Trophoblast cell (in vitro differentiated cells and primary cell): ENCODE results near the gene INPP5D.

Experiments used
- DNase-seq, 2 donors: peaks; one replicate each; pipeline ENCODE4 v3.0.0-alpha.2; 2016
- H2AFZ ChIP-seq: 2 replicates; pipeline ENCODE4 v1.6.1; 2013; ENCODE audit warnings: low read length, moderate library complexity, mild to moderate bottlenecking; ENCODE audit not compliant: insufficient read depth, poor library complexity
- H2AK5ac ChIP-seq: 2 replicates; pipeline ENCODE4 v1.6.1; 2013; ENCODE audit warnings: mild to moderate bottlenecking, low read length
- H2BK120ac ChIP-seq: 2 replicates; pipeline ENCODE4 v1.6.1; 2013; ENCODE audit warnings: low read length, mild to moderate bottlenecking, moderate library complexity; ENCODE audit not compliant: insufficient read depth, poor library complexity
- H2BK12ac ChIP-seq: 2 replicates; pipeline ENCODE4 v1.6.1; 2013; ENCODE audit warnings: mild to moderate bottlenecking, low read length, moderate library complexity
- H2BK5ac ChIP-seq: 2 replicates; pipeline ENCODE4 v1.6.1; 2013; ENCODE audit warnings: low read length, low read depth, moderate library complexity, mild to moderate bottlenecking; ENCODE audit not compliant: poor library complexity
- H3K14ac ChIP-seq: 2 replicates; pipeline ENCODE4 v1.6.1; 2013; ENCODE audit warnings: mild to moderate bottlenecking, low read length
- H3K18ac ChIP-seq: 2 replicates; pipeline ENCODE4 v1.6.1; 2013; ENCODE audit warnings: mild to moderate bottlenecking, low read length
- H3K23ac ChIP-seq: 2 replicates; pipeline ENCODE4 v1.6.1; 2013; ENCODE audit warnings: low read length
- H3K27ac ChIP-seq: 2 replicates; pipeline ENCODE4 v1.5.1; 2013; ENCODE audit warnings: low read depth, mild to moderate bottlenecking, inconsistent platforms, low read length, moderate library complexity
- H3K27me3 ChIP-seq: 2 replicates; pipeline ENCODE4 v1.6.1; 2013; ENCODE audit warnings: inconsistent platforms, mild to moderate bottlenecking, low read length, moderate library complexity; ENCODE audit not compliant: insufficient read depth
- H3K36me3 ChIP-seq, 2 experiments: 1 replicate in 1 of 2; 2 replicates in 1 of 2; pipeline ENCODE4 v1.6.1; 2013; ENCODE audit warnings: low read length in 2 of 2, mild to moderate bottlenecking in 2 of 2, moderate library complexity in 1 of 2; ENCODE audit not compliant: insufficient read depth in 2 of 2, control insufficient read depth in 1 of 2
- H3K4ac ChIP-seq: 2 replicates; pipeline ENCODE4 v1.6.1; 2013; ENCODE audit warnings: low read depth, mild to moderate bottlenecking, low read length, moderate library complexity
- H3K4me1 ChIP-seq, 2 experiments: 1 replicate in 1 of 2; 2 replicates in 1 of 2; pipeline ENCODE4 v1.6.1; 2013; ENCODE audit warnings: low read length in 2 of 2, mild to moderate bottlenecking in 2 of 2, moderate library complexity in 1 of 2; ENCODE audit not compliant: insufficient read depth in 2 of 2, control insufficient read depth in 1 of 2
- H3K4me2 ChIP-seq: 2 replicates; pipeline ENCODE4 v1.6.1; 2013; ENCODE audit warnings: inconsistent platforms, mild to moderate bottlenecking, low read length, moderate library complexity
- H3K4me3 ChIP-seq: 2 replicates; pipeline ENCODE4 v1.5.1; 2013; ENCODE audit warnings: mild to moderate bottlenecking, low read depth, low read length, inconsistent platforms
- H3K79me1 ChIP-seq: one replicate; pipeline ENCODE4 v1.6.1; 2013; ENCODE audit warnings: low read length
- H3K79me2 ChIP-seq: 2 replicates; pipeline ENCODE4 v1.6.1; 2013; ENCODE audit warnings: low read length, mild to moderate bottlenecking; ENCODE audit not compliant: control insufficient read depth, insufficient read depth, poor library complexity
- H3K9ac ChIP-seq: 2 replicates; pipeline ENCODE4 v1.6.1; 2013; ENCODE audit warnings: mild to moderate bottlenecking, low read length
- H3K9me3 ChIP-seq: 2 replicates; pipeline ENCODE4 v1.6.1; 2013; ENCODE audit warnings: low read depth, mild to moderate bottlenecking, control low read depth, inconsistent platforms, low read length; ENCODE audit not compliant: insufficient read depth
- H4K12ac ChIP-seq: 2 replicates; pipeline ENCODE4 v1.6.1; 2013; ENCODE audit warnings: low read depth, mild to moderate bottlenecking, low read length, moderate library complexity
- H4K8ac ChIP-seq: 2 replicates; pipeline ENCODE4 v1.6.1; 2013; ENCODE audit warnings: low read depth, mild to moderate bottlenecking, low read length, moderate library complexity
- H4K91ac ChIP-seq: one replicate; pipeline ENCODE4 v1.6.1; 2013; ENCODE audit warnings: low read depth, mild to moderate bottlenecking, low read length, moderate library complexity
- WGBS: extraction: QIAGEN DNeasy Blood & Tissue Kit; methylation state at CpG from one replicate; pipeline ENCODE4 v1.1.7; 2013; ENCODE audit warnings: missing lambda C conversion rate; ENCODE audit not compliant: insufficient read length, insufficient coverage; ENCODE audit errors: extremely low coverage; 5-methylcytosine and 5-hydroxymethylcytosine counted together

Gene INPP5D

DNA sequence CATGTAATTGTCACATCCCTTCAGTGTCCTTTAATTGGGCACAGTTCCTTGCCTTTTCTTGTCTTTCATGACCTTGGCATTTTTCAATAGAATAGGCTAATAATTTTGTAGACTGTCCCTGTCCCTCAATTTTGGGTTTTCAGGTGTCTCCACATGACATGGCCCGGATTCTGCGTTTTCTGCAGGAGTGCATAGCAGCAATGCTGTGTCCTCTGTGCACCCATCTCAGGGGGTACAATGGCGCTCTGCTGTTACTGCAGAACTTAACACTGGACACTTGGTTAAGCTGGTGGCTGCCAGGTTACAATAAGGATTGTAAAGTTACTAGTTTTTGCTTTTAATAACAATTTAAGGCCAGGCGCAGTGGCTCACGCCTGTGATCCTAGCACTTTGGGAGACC, 51.3 kb downstream of the INPP5D start:
- Histone ChIP-seq H3K9ac (no peak overlapping the region), H3K27me3 (peaks cover 2% of the 10 kb centered on the region), H3K14ac (no peak overlapping the region), H3K79me2 (no peaks in the 10 kb centered on the region), H3K27ac (no peak overlapping the region), H3K23ac (no peak overlapping the region), H3K4ac (no peak overlapping the region), H3K79me1 (no peaks in the 10 kb centered on the region), H3K9me3 (no peaks in the 10 kb centered on the region), H4K12ac (no peak overlapping the region), H2AFZ (no peak overlapping the region), H2BK12ac (no peak overlapping the region), H2BK5ac (no peak overlapping the region), H4K91ac (no peak overlapping the region), H3K4me1 (no peaks in the 10 kb centered on the region), H4K8ac (no peak overlapping the region), H2AK5ac (no peak overlapping the region), H3K18ac (no peak overlapping the region), H3K4me2 (no peak overlapping the region), H2BK120ac (no peak overlapping the region), H3K4me3 (no peak overlapping the region), H3K36me3 (no peaks in the 10 kb centered on the region)
- WGBS = no CpG with 5 or more reads among the region's 5 CpGs
- no peak for DNase-seq

DNA sequence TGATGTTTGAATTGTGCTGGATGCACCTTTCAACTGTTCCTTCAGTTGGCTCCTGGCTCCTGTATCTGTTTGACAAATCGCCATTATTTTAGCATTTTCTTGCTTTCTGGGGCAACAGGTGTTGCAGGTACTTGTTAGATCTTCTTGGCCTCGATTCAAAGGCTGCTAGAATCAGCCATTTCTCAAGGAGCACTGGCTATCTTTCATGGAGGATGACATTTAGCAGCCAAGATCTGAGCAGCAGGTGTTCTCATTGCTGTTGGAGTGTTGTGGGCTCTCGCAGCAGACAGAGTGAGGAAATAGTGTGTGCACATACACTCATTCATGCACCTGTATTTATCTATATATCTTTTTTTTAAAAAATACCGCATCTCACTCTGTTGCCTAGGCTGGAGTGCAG, 52.2 kb downstream of the INPP5D start:
- Histone ChIP-seq H3K14ac (no peak overlapping the region), H3K4me3 (no peak overlapping the region), H2BK12ac (no peak overlapping the region), H2BK5ac (no peak overlapping the region), H3K27ac (no peak overlapping the region), H3K27me3 (peaks cover 2% of the 10 kb centered on the region), H3K79me1 (no peaks in the 10 kb centered on the region), H2AFZ (no peak overlapping the region), H4K91ac (no peak overlapping the region), H3K36me3 (no peaks in the 10 kb centered on the region), H3K18ac (no peak overlapping the region), H4K12ac (no peak overlapping the region), H2BK120ac (no peak overlapping the region), H3K9me3 (no peaks in the 10 kb centered on the region), H4K8ac (no peak overlapping the region), H3K4ac (no peak overlapping the region), H3K4me2 (no peak overlapping the region), H3K4me1 (no peaks in the 10 kb centered on the region), H3K79me2 (no peaks in the 10 kb centered on the region), H3K9ac (no peak overlapping the region), H2AK5ac (no peak overlapping the region), H3K23ac (no peak overlapping the region)
- DNase-seq = no peak
- WGBS = no CpG with 5 or more reads among the region's 4 CpGs

DNA sequence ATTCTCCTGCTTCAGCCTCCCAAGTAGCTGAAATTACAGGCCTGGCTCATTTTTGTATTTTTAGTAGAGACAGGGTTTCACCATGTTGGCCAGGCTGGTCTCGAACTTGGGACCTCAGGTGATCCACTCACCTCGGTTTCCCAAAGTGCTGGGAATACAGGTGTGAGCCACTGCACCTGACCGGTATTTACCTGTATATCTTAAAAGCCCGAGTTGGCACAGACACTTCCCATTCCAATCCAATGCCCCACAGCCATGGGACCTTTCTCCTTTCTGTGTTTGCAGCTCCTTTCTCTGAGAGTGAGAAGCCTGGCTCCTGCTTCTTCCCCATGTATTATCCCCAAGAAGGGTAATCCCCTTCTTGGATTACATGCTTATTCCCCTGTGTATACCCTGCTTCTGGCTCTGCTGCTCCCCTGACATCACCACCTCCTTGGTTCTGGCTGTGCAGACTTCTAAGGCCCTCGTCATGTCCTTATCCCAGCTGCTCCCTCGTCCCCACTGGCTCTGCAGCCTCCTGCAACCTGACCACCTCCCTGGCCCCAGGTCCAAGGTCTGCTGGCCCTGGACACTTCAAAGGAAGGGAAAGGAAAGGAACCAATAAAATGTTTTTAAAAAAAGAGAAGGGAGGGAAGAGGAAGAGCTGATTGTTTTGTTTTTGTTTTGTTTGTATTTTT, 52.8 kb downstream of the INPP5D start:
- Histone ChIP-seq H4K12ac (no peak overlapping the region), H2BK120ac (no peak overlapping the region), H3K36me3 (no peaks in the 10 kb centered on the region), H2BK12ac (no peak overlapping the region), H2BK5ac (no peak overlapping the region), H3K79me2 (no peaks in the 10 kb centered on the region), H2AFZ (no peak overlapping the region), H3K79me1 (no peaks in the 10 kb centered on the region), H3K4me1 (no peaks in the 10 kb centered on the region), H3K4me3 (no peak overlapping the region), H2AK5ac (no peak overlapping the region), H3K9me3 (no peaks in the 10 kb centered on the region), H3K18ac (no peak overlapping the region), H4K91ac (no peak overlapping the region), H4K8ac (no peak overlapping the region), H3K27me3 (peaks cover 2% of the 10 kb centered on the region), H3K14ac (no peak overlapping the region), H3K27ac (no peak overlapping the region), H3K9ac (no peak overlapping the region), H3K4me2 (no peak overlapping the region), H3K23ac (no peak overlapping the region), H3K4ac (no peak overlapping the region)
- no peak for DNase-seq
- no CpG with 5 or more reads among the region's 6 CpGs for WGBS

DNA sequence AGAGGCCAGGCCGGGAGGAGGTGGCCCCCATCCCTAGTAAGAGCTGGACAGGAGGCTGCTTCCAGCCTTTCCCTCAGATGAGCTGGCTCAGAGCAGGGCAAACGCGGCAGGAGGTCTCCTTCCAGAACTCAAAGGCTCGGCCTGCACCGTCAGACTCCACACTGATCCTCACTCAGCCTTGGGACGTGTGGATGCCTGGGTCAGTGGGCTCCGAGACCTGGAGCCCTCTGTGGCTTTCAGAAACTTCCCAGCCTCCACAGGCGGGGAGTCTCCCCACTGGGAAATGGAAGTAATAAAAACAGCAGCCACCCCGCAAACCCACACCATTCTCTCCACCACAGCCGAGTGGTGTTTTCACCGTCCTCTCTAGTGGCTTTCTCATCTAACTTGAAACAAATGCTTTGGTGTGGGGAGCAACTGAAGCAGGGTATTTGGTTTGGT, 54.3 kb downstream of the INPP5D start:
- no CpG with 5 or more reads among the region's 11 CpGs for WGBS

More for the DNA sequence above, 54.3 kb downstream of the INPP5D start:
- no peak for DNase-seq
- no peak overlapping the region for H2AK5ac ChIP-seq
- no peak overlapping the region for H2BK5ac ChIP-seq
- H3K9me3 ChIP-seq = no peaks in the 10 kb centered on the region
- H2AFZ ChIP-seq = no peak overlapping the region
- no peak overlapping the region for H3K14ac ChIP-seq
- no peak overlapping the region for H4K8ac ChIP-seq
- H2BK12ac ChIP-seq = no peak overlapping the region
- H3K4me1 ChIP-seq = no peaks in the 10 kb centered on the region
- H3K9ac ChIP-seq = no peak overlapping the region
- no peaks in the 10 kb centered on the region for H3K27me3 ChIP-seq
- no peak overlapping the region for H3K4ac ChIP-seq
- H3K79me2 ChIP-seq = no peaks in the 10 kb centered on the region
- no peak overlapping the region for H2BK120ac ChIP-seq
- no peak overlapping the region for H3K4me2 ChIP-seq
- H3K79me1 ChIP-seq = no peaks in the 10 kb centered on the region
- H3K4me3 ChIP-seq = no peak overlapping the region
- no peak overlapping the region for H4K12ac ChIP-seq
- no peaks in the 10 kb centered on the region for H3K36me3 ChIP-seq
- H4K91ac ChIP-seq = no peak overlapping the region
- no peak overlapping the region for H3K23ac ChIP-seq
- H3K27ac ChIP-seq = no peak overlapping the region
- no peak overlapping the region for H3K18ac ChIP-seq
